GM13976 (cell line): ENCODE data around the gene ELP1.
"Not testable (repeated sequence)": the region's sequence is repeated elsewhere in the genome, so short reads cannot be mapped to it uniquely, and the experiment has no call there.

Experiments
- DNase-seq: peaks from one replicate; pipeline ENCODE4 v3.0.0; 2012; ENCODE audit warnings: low spot score
- in situ Hi-C: fragments of 300-500 bp; cut with MboI; formaldehyde crosslinking; loops from one replicate; pipeline ENCODE4 v1.12.0; 2022; ENCODE audit warnings: low sequenced_read_pairs, mixed read lengths, inconsistent platforms; ENCODE audit not compliant: unreplicated experiment
- TF ChIP-seq, protein P1 (sequence below): IDR thresholded peaks from 2 replicates; pipeline ENCODE4 v1.5.1; 2012; ENCODE audit warnings: borderline replicate concordance, mild to moderate bottlenecking; ENCODE audit not compliant: insufficient read depth; ENCODE audit errors: extremely low read depth, missing control alignments, control extremely low read depth

Gene ELP1

DNA sequence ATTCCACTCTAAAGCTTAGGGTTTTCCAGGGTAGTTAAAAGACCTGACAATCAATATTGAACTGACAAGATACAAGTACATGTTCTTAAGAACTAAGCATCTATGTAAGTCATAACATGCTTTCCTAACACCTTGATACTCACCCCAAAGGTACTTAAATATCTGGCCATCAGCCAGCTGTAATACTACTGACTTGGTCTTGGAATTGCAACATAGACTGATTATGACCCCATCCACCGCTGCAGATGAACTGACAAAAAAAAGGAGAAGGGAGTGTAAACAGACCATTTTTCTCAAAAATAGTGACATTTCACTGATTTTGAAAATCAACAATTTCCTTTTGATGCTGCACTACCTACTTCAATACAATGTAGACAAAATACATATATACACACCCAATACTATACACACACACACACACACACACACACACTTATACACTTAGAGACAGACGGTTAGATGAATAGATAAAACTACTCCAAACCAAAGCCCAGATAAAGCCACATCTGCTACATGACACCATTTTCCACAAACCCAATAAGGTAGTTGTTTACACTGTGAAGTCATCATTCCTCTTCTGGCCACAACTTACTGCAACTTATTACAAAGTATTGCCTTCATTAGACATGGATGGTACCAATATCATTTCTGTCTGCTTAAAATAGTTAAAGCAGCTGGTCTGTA, 30.4 kb downstream of the ELP1 start:
- no peak for DNase-seq
- in situ Hi-C loops = no loop called here
- TF ChIP-seq, protein P1, sequence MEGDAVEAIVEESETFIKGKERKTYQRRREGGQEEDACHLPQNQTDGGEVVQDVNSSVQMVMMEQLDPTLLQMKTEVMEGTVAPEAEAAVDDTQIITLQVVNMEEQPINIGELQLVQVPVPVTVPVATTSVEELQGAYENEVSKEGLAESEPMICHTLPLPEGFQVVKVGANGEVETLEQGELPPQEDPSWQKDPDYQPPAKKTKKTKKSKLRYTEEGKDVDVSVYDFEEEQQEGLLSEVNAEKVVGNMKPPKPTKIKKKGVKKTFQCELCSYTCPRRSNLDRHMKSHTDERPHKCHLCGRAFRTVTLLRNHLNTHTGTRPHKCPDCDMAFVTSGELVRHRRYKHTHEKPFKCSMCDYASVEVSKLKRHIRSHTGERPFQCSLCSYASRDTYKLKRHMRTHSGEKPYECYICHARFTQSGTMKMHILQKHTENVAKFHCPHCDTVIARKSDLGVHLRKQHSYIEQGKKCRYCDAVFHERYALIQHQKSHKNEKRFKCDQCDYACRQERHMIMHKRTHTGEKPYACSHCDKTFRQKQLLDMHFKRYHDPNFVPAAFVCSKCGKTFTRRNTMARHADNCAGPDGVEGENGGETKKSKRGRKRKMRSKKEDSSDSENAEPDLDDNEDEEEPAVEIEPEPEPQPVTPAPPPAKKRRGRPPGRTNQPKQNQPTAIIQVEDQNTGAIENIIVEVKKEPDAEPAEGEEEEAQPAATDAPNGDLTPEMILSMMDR = no peak

DNA sequence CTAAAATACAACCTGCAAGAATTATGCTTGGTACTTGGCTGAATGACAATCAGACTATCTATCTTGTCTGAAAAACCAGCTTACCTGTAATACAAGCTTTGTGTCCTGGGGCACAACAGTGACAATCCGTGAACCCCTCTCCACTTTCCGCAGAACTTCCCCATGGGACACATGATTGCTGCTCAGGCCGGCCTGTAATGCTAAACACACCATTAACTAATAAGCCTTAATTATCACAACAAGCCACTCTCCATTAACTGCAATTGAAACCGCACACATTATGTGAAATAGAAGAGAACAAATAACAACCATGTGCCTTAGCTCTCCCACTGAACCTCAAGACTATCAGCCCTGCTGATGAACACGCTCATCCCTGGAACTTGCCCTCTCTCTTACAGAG, 33.7 kb downstream of the ELP1 start:
- DNase-seq = no peak
- in situ Hi-C loops = no loop called here
- TF ChIP-seq, protein P1 = no peak

DNA sequence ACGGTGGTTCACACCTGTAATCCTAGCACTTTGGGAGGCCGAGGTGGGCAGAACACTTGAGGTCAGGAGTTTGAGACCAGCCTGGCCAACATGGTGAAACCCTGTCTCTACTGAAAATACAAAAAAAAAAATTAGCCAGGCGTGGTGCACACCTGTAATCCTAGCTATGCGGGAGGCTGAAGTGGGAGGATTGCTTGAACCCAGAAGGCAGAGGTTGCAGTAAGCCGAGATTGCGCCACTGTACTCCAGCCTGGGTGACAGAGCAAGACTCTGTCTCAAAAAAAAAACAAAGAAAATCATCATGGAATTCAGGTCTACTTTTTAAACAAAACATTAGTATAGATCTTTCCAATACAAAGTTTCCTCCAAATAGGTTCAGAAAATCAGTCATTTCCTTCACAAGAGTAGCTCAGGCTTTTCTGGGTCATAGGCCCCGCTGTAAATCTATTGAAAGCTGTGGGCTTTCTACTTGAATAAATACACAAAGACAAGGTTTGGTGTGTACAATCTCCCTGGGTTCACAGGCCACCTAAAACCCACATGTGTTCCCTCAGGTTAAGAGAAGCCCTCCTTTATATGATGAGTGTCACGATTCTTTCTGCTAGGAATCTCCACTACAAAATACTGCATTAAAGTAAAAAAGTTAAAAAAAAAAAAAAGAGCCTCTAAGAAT, 34.8 kb downstream of the ELP1 start:
- DNase-seq, in situ Hi-C loops: not testable (repeated sequence)

DNA sequence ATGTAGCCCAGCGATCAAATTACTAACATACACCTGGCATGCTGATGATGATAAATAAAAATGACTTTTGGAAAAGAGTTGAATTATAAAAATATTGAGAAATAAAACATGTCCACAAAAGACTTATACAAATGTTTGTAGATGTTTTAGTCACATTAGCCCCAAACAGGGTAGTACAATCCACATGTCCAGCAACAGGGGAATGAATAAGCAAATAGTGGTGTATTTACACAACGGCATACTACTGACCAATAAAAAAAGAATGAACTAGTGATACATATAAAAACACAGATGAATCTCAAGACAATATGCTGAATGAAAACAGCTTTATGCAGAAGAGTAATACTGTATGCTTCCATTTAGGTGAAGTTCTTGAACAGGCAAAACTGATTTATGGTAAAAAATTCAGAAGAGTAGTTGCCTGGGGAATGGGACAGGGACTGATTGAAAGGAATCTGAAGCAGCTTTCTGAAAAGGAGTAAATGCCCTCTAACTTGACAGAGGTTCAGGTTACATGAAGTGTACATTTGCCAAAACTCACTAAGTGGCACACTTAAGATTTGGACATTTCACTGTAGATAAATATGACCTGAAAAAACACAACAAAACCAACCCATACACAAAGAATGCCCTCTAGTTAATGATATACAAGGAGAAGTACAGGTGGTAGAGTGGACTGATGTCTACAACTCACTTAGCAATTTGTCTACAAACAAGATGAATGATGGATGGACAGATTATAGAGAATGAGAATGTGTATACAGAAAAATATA, 36.4 kb downstream of the ELP1 start:
- no peak for DNase-seq
- in situ Hi-C loops = no loop called here
- TF ChIP-seq, protein P1 = no peak

DNA sequence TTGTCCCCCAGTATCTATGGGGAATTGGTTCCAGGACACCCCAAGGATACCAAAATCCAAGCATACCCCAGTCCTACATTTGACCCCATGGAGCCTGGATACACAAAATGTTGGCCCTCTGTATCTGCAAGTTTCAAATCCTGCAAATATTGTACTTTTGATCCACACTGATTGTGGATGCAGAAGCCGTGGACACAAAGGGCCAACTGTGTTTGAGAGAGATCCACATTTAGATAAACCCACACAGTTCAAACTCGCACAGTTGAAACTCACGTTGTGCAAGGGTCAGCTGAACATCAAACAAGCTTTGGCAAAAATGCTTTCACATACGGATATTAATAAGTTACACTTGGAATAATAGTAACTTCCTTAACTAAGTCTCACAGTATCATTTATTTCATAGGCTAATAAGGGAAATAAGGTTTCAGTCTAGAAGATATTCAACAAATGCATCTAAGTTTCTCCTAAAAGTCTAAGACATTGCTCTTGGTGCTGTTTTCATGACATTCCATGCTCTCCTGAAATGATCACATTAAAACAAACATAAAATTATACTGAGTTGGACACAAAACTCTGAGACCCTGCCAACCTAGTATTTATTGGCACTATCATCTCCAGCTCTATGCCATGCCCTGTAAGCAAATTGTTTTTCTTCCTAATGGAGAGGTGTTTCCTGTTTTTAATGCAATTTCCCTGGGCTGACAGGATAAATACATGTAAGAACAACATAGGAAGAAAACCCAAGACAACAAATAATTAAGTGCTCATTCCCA, 39.5 kb downstream of the ELP1 start:
- DNase-seq = no peak
- in situ Hi-C loops = no loop called here
- TF ChIP-seq, protein P1 = no peak

DNA sequence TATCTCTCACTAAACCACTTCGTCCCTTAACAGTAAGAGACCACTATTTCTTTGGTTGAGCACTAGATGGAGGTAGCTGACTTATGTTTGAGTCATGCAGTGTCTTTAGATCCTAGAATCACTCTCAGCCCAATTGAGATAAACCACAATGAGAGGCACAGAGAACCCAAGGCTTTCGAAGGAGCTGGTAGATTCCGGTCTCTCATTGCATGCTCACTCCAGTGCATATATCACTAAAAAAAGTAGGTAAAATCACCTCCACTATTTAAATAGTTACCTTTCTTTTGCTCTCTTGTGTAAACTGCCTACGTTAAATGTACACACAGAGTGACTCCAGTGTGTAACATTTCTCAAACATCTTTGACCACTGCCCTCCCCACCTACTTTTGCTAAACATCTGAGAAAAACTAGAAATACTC, 44.3 kb downstream of the ELP1 start:
- TF ChIP-seq, protein P1 = no peak
- in situ Hi-C loops = no loop called here
- DNase-seq = no peak

DNA sequence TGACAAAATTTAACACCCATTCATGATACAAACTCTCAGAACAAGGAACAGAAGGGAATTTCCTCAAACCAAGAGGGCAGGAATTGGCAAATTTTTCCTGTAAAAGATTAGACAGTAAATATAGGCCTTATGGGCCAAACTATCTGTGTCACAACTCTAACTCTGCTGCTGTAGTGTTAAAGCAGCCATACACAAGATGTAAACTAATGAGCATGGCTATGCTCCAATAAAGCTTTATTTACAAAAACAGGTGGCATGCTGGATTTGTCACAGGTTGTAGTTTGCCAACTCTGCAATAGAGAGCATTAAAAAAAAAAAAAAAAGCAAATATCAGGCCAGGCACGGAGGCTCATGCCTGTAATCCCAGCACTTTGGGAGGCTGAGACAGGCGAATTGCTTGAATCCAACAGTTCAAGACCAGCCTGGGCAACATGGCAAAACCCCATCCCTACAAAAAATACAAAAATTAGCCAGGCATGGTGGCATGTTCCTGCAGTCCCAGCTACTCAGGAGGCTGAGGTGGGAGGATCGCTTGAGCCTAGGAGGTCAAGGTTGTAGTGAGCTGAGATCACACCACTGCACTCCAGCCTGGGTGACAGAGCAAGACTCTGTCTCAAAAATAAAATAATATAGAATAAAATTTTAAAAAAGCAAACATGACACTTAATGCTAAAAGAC, 47.2 kb downstream of the ELP1 start:
- in situ Hi-C loops, DNase-seq: not testable (repeated sequence)
